HG03045 (cell line): ENCODE data around the gene KYAT1.
A peak's percentile ranks its signal among the peaks of the same experiment; 100 is the strongest.

ENCODE experiments used
- ATAC-seq: cut with Tn5 transposase; IDR thresholded peaks from one replicate; pipeline ENCODE4 v1.9.1; 2021; ENCODE audit warnings: mild to moderate bottlenecking, moderate library complexity; ENCODE audit not compliant: unreplicated experiment

The KYAT1 gene

GRCh38 chr9:128786681-128787601 is 94.8 kb downstream of the KYAT1 start, which contains the start of gene TBC1D13:
Gene TBC1D13, plus strand, starts transcription at chr9:128787253. Its CDS starts 101 bp downstream, at chr9:128787354.
- peak; percentile 89 for ATAC-seq

- ATAC-seq, result no peak
Measured at GRCh38 chr9:128785427-128785826, 96.3 kb downstream of the KYAT1 start.
